DMS153 (cell line): ENCODE measurements around the gene MAP4K2.

Source experiments
- DNase-seq: peaks from one replicate; lab custom pipeline; 2025; lab: John Stamatoyannopoulos, UW

MAP4K2 gene

GRCh38 chr11:64754124-64754918, 48.7 kb downstream of the MAP4K2 start:
- DNase-seq, result no peak

- DNase-seq, result no peak
Measured at GRCh38 chr11:64753380-64754123, 49.5 kb downstream of the MAP4K2 start.

- no peak for DNase-seq
Measured at GRCh38 chr11:64753019-64753379, 50.0 kb downstream of the MAP4K2 start.

- no peak for DNase-seq
Measured at GRCh38 chr11:64752175-64752970, 50.6 kb downstream of the MAP4K2 start.

- no peak for DNase-seq
Measured at GRCh38 chr11:64751580-64751979, 51.4 kb downstream of the MAP4K2 start.

- no peak for DNase-seq
Measured at GRCh38 chr11:64751136-64751535, 51.9 kb downstream of the MAP4K2 start.

GRCh38 chr11:64750361-64751054, 52.5 kb downstream of the MAP4K2 start:
- no peak for DNase-seq

GRCh38 chr11:64747961-64748665, 54.9 kb downstream of the MAP4K2 start:
- no peak for DNase-seq

- DNase-seq, result no peak
Measured at GRCh38 chr11:64746486-64746885, 56.5 kb downstream of the MAP4K2 start.

- no peak for DNase-seq
Measured at GRCh38 chr11:64745521-64746328, 57.3 kb downstream of the MAP4K2 start.

GRCh38 chr11:64745189-64745520, 57.9 kb downstream of the MAP4K2 start:
- DNase-seq, result no peak

GRCh38 chr11:64744544-64745188, 58.3 kb downstream of the MAP4K2 start:
- no peak for DNase-seq

- no peak for DNase-seq
Measured at GRCh38 chr11:64743591-64744543, 59.1 kb downstream of the MAP4K2 start, which contains the start of gene RASGRP2. RASGRP2 (minus strand) TSS chr11:64744142; CDS start chr11:64742866, 1,276 bp downstream.

- DNase-seq, result no peak
Measured at GRCh38 chr11:64742889-64743590, 60.0 kb downstream of the MAP4K2 start.

GRCh38 chr11:64742087-64742888, 60.7 kb downstream of the MAP4K2 start:
- DNase-seq, result no peak

GRCh38 chr11:64741375-64742086, 61.5 kb downstream of the MAP4K2 start:
- peak; percentile 38 for DNase-seq

- no peak for DNase-seq
Measured at GRCh38 chr11:64739871-64740270, 63.1 kb downstream of the MAP4K2 start.
